ENCODE data around the gene PTPRS. TPM values are rescaled to one million over a fixed set of nuclear protein-coding genes. Genes with fewer than 3 reads are reported as not detected.

Gene PTPRS
- total RNA-seq, 1 donor from 2014 or later: 0.21 TPM

DNA sequence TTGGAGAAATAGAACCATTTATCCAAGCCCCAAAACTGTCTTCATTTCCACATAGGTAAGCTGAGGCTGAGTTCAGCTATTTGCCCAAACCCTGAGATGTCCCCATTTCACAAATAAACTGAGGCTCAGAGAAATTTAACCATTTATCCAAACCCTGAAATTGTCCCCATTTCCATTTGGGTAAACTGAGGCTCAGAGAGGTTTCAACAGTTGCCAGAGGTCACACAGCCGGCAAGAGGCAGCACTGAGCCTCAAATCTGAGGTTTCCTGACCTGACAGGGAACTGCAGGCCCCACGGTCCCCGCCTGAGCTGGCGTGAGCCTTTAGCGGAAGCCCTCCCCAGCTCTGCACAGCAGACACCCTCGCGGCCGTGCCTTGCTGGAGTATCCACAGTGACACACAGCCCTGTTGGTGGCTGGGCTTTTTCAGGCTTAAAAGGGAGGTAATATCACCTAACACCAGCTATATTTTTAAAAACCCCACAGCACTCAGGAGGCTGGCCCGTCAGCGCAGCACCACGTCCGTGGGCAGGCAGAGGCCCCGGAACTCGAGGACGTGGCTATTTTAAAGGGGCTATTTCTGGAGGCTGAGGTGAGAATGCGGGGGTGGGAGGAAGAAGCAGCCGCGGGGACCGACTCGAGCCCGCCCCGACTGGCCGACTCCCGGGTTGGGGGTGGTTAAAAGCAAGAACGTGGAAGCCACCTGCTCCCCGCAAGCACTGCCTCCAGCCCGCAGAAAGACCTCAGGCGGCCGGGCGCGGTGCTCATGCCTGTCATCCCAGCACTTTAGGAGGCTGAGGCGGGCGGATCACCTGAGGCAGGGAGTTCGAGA, 18.5 kb downstream of the PTPRS start:
- intact Hi-C loops (cut with micrococcal nuclease): no loop called here
- H3K4me3 Mint-ChIP-seq: no peak overlapping the region
- no peaks in the 10 kb centered on the region for H3K4me1 Mint-ChIP-seq (ENCODE audit: low read depth)
- H3K27me3 Mint-ChIP-seq (ENCODE audit: insufficient read depth): peaks cover 6% of the 10 kb centered on the region
- H3K36me3 Mint-ChIP-seq (ENCODE audit: low read depth): no peaks in the 10 kb centered on the region
- H3K27ac Mint-ChIP-seq: no peak overlapping the region
- H3K9me3 Mint-ChIP-seq: no peaks in the 10 kb centered on the region
- DNase-seq (ENCODE audit: low spot score): no peak

DNA sequence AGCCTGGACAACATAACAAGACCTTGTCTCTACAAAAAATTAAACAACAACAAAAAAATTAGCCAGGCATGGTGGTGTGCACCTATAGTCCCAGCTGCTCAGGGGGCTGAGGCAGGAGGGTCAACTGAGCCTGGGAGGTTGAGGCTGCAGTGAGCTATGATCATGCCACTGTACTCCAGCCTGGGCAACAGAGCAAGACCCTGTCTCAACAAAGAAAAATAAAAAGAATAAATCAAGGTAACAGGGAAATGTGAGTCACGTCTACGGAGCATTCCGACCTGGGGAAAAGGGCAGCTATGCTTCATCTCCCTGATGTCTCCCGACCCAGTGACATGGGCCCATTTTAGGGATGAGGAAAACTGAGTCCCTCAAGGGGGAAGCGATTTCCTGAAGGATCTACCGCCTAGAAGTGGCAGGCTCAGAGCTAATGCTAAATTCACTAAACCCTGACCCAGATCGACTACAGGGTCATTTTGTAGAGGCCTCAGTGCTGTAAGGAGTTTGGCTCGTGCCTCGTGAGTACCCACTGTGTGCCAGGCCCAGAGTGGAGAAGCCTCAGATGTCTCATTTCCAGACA, 19.5 kb downstream of the PTPRS start:
- H3K9me3 Mint-ChIP-seq: no peaks in the 10 kb centered on the region
- no peaks in the 10 kb centered on the region for H3K36me3 Mint-ChIP-seq (ENCODE audit: low read depth)
- no peaks in the 10 kb centered on the region for H3K4me1 Mint-ChIP-seq (ENCODE audit: low read depth)
- peaks cover 6% of the 10 kb centered on the region for H3K27me3 Mint-ChIP-seq (ENCODE audit: insufficient read depth)
- intact Hi-C loops (cut with micrococcal nuclease): no loop called here
- DNase-seq (ENCODE audit: low spot score): no peak
- no peak overlapping the region for H3K27ac Mint-ChIP-seq
- no peak overlapping the region for H3K4me3 Mint-ChIP-seq

DNA sequence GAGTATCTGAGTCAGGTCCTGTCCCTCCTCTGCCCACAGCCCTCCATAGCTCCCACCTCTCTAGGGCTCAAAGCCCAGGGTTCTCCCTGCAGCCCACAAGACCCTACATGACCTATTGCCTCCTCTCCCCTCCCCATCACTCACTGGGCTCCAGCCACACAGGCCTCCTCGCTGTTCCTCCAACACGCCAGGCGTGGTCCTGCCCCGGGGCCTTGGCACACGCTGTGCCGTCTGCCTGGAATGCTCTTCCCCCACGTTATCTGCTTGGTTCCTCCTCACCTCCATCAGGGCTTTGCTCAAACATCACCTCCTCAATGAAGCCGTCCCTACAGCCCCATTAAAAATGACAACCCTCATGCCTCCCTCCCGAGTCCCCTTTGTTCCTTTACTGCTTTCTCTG, 21.1 kb downstream of the PTPRS start:
- no peak overlapping the region for H3K27ac Mint-ChIP-seq
- DNase-seq (ENCODE audit: low spot score): no peak
- H3K4me3 Mint-ChIP-seq: no peak overlapping the region
- H3K36me3 Mint-ChIP-seq (ENCODE audit: low read depth): no peaks in the 10 kb centered on the region
- intact Hi-C loops (cut with micrococcal nuclease): no loop called here
- no peaks in the 10 kb centered on the region for H3K4me1 Mint-ChIP-seq (ENCODE audit: low read depth)
- H3K9me3 Mint-ChIP-seq: no peaks in the 10 kb centered on the region
- H3K27me3 Mint-ChIP-seq (ENCODE audit: insufficient read depth): peaks cover 6% of the 10 kb centered on the region

DNA sequence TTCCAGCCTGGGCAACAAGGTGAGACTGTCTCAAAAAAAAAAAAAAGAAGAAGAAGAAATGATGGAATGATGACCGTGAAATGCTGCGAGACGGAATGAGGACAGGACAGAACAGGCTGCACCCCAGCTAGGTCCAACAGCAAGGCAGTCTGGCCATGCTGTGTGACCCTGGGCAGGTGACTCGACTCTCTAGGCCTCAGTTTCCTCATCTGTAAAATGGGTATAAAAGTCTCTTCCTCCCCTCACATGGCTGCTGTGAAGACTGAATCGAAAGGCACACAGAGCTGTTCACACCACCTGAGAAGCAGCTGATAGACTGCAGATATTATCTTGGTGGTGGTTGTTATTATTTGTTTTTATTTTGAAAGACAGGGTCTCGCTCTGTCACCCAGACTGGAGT, 22.3 kb downstream of the PTPRS start:
- H3K9me3 Mint-ChIP-seq: no peaks in the 10 kb centered on the region
- no peak for DNase-seq (ENCODE audit: low spot score)
- H3K27me3 Mint-ChIP-seq (ENCODE audit: insufficient read depth): peaks cover 6% of the 10 kb centered on the region
- H3K4me3 Mint-ChIP-seq: no peak overlapping the region
- intact Hi-C loops (cut with micrococcal nuclease): no loop called here
- H3K27ac Mint-ChIP-seq: no peak overlapping the region
- H3K36me3 Mint-ChIP-seq (ENCODE audit: low read depth): no peaks in the 10 kb centered on the region
- H3K4me1 Mint-ChIP-seq (ENCODE audit: low read depth): no peaks in the 10 kb centered on the region

DNA sequence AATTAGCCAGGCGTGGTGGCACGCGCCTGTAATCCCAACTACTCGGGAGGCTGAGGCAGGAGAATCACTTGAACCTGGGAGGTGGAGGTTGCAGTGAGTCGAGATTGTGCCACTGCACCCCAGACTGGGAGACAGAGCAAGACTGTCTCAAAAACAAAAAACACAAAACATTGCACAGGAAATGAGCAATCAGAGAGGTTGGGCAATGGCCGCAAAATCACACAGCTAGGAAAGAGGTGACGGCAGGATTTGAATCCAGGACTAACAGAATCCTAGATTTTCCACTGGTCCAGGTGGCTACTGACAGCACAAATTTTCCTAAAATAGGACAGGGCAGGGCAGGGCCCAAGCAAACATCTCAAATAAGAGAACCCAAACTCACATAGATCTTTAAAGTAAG, 23.3 kb downstream of the PTPRS start:
- no peak overlapping the region for H3K4me3 Mint-ChIP-seq
- no peaks in the 10 kb centered on the region for H3K9me3 Mint-ChIP-seq
- no peaks in the 10 kb centered on the region for H3K4me1 Mint-ChIP-seq (ENCODE audit: low read depth)
- intact Hi-C loops (cut with micrococcal nuclease): no loop called here
- no peak overlapping the region for H3K27ac Mint-ChIP-seq
- no peak for DNase-seq (ENCODE audit: low spot score)
- H3K36me3 Mint-ChIP-seq (ENCODE audit: low read depth): no peaks in the 10 kb centered on the region
- peaks cover 3% of the 10 kb centered on the region for H3K27me3 Mint-ChIP-seq (ENCODE audit: insufficient read depth)

DNA sequence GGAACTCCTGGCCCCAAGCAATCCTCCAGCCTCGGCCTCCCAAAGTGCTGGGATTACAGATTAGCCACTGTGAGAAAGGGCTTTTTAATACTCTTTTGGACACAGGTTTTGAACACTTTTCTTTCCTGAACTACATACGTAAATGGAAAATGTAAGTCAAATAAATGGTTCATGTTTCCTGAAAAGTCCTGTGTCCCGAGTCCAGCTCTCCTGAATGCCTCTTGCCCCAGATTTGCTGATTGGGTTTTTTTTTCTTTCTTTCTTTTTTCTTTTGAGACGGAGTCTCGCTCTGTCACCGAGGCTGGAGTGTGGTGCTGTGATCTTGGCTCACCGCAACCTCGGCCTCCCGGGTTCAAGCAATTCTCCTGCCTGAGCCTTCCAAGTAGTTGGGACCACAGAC, 24.5 kb downstream of the PTPRS start:
- Mint-ChIP-seq H3K27me3 (ENCODE audit: insufficient read depth) (no peaks in the 10 kb centered on the region), H3K4me3 (no peak overlapping the region), H3K4me1 (ENCODE audit: low read depth) (no peaks in the 10 kb centered on the region), H3K27ac (no peak overlapping the region), H3K36me3 (ENCODE audit: low read depth) (no peaks in the 10 kb centered on the region), H3K9me3 (no peaks in the 10 kb centered on the region)
- intact Hi-C loops (cut with micrococcal nuclease): no loop called here
- DNase-seq (ENCODE audit: low spot score): no peak

DNA sequence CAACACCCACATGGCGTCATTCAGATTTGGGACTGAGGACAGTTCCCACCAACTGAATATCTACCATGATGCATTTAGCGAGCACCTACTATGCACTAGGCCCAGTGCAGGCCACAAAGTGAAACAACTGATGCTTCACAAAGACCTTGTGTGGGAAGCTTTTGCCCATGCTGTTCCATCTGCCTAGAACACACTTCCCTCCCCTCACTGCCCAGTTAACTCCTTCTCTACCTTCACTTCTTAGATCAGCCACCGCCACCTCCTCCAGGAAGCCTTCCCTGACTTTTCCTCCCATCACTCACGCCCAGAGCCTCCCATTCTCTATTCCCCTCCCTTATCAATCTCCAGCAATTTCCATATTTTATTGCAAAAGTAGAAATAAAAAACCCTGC, 25.7 kb downstream of the PTPRS start:
- no peaks in the 10 kb centered on the region for H3K27me3 Mint-ChIP-seq (ENCODE audit: insufficient read depth)
- no peak overlapping the region for H3K4me3 Mint-ChIP-seq
- H3K27ac Mint-ChIP-seq: no peak overlapping the region
- no peak for DNase-seq (ENCODE audit: low spot score)
- H3K36me3 Mint-ChIP-seq (ENCODE audit: low read depth): no peaks in the 10 kb centered on the region
- no peaks in the 10 kb centered on the region for H3K9me3 Mint-ChIP-seq
- intact Hi-C loops (cut with micrococcal nuclease): no loop called here
- H3K4me1 Mint-ChIP-seq (ENCODE audit: low read depth): no peaks in the 10 kb centered on the region

DNA sequence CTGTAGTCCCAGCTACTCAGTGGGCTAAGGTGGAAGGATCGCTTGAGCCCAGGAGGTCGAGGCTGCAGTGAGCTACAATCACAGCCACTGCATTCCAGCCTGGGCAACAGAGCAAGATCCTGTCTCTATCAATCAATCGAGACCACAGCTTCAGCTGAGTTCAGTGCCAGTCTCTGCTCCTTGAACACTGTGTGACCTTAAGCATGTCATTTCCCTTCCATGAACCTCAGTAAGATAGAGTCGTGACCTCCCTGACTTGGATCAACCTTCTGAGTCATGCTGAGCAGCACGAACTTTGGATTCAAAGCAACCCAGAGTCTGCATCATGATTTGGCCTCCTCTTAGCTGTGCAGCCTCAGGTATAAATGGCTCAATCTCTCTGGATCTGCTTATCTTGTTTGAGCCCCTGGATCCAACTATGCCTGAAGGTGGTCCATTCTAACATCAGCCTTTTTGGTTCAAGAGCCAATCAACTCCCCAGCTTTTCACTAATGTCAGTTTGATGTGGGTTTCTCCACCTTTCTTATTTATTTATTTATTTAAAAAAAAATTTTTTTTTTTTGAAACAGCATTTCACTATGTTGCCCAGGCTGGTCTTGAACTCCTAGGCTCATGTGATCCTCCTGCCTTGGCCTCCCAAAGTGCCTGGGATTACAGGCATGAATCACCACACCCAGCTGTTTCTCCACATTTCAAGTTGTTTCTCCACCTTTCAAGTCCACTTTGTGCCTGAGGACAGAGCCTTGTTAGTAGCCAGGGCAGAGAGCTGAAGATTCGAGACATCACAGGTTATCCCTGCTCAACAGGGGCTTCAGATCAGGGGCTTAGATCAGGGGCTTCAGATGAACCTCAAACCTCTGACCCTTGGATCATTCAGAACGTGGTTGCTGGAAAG, 26.4 kb downstream of the PTPRS start:
- Mint-ChIP-seq H3K27ac (no peak overlapping the region), H3K36me3 (ENCODE audit: low read depth) (no peaks in the 10 kb centered on the region), H3K4me1 (ENCODE audit: low read depth) (no peaks in the 10 kb centered on the region), H3K27me3 (ENCODE audit: insufficient read depth) (no peaks in the 10 kb centered on the region), H3K4me3 (no peak overlapping the region), H3K9me3 (no peaks in the 10 kb centered on the region)
- intact Hi-C loops (cut with micrococcal nuclease): no loop called here
- no peak for DNase-seq (ENCODE audit: low spot score)

DNA sequence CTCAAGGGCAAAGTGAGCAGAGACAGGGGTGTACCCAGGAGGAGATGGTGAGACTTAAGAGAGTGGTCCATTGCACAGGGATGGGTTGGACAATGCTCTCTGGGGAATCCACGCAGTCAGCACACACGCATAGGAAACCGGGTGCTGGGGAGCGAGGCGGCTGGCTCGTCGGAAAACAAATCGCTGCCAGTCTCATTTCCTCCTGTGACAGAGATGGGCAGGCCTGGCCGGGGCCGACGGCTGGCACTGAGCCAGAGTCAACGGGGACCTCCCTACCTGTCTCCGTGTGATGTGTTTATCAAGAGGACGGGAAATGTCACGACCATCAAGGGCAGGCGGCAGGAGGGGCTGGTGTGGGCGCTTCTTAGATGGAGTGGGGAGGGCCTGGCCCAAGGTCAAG, 27.3 kb downstream of the PTPRS start:
- no peak overlapping the region for H3K27ac Mint-ChIP-seq
- H3K9me3 Mint-ChIP-seq: no peaks in the 10 kb centered on the region
- no peak overlapping the region for H3K4me3 Mint-ChIP-seq
- H3K27me3 Mint-ChIP-seq (ENCODE audit: insufficient read depth): no peaks in the 10 kb centered on the region
- H3K36me3 Mint-ChIP-seq (ENCODE audit: low read depth): no peaks in the 10 kb centered on the region
- intact Hi-C loops (cut with micrococcal nuclease): no loop called here
- DNase-seq (ENCODE audit: low spot score): no peak
- H3K4me1 Mint-ChIP-seq (ENCODE audit: low read depth): no peaks in the 10 kb centered on the region

DNA sequence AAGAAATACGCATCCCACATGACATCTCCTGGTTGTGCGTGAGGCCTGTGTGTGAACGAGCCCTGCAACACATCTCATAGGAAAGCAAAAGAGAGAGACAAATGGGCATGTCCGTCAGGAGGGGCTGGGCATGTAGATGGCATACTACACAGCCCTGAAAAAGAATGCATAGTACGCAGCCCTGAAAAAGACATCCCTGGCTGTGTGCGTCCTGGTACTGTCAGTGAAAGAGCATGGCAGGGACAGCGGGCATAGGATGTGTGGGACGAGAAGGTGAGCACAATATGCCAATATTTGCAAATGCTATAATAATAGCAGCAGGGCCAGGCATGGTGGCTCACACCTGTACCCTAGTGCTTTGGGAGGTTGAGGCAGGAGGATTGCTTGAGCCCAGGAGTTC, 28.6 kb downstream of the PTPRS start:
- H3K4me3 Mint-ChIP-seq: no peak overlapping the region
- H3K9me3 Mint-ChIP-seq: no peaks in the 10 kb centered on the region
- intact Hi-C loops (cut with micrococcal nuclease): no loop called here

DNA sequence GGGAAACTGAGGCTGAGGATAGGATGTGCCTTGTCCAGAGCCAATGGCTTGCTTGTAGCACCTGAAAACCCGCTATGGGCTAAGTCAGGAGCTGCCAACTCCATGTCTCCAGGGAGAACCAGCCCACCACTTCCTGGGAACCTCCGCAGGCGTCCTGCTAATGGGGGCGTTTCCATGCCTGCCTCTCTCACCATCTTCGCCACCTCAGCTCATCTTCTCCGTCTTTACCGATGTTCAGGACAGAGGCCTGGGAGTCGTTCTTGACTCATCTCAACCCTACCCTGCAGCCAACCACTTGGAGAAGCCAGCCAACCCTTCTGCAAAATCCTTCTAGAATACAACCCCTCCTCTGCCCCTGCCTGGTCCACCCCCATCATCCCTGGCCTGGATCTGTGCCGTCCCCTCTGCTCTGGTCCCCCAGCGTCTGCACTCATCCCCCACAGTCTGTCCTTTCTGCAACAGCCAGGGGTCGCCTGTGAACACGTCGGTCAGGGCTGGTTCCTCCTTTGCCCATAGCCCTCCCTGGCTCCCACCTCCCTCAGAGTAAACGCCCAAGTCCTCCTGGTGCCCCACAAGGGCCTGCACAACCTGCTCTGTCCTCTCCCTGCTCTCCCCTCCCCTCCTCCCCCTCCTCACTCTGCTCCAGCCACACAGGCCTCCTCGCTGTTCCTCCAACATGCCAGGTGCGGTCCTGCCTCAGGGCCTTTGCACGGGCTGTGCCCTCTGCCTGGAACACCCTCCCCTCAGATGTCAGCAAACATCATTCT, 31.0 kb downstream of the PTPRS start:
- no peak overlapping the region for H3K4me3 Mint-ChIP-seq
- intact Hi-C loops (cut with micrococcal nuclease): no loop called here
- no peaks in the 10 kb centered on the region for H3K36me3 Mint-ChIP-seq (ENCODE audit: low read depth)
- no peaks in the 10 kb centered on the region for H3K9me3 Mint-ChIP-seq
- no peak for DNase-seq (ENCODE audit: low spot score)
- no peak overlapping the region for H3K27ac Mint-ChIP-seq
- H3K27me3 Mint-ChIP-seq (ENCODE audit: insufficient read depth): peaks cover 2% of the 10 kb centered on the region
- no peaks in the 10 kb centered on the region for H3K4me1 Mint-ChIP-seq (ENCODE audit: low read depth)

More for the DNA sequence above, 28.6 kb downstream of the PTPRS start:
- Mint-ChIP-seq H3K27me3 (ENCODE audit: insufficient read depth) (peaks cover 2% of the 10 kb centered on the region), H3K27ac (no peak overlapping the region), H3K36me3 (ENCODE audit: low read depth) (no peaks in the 10 kb centered on the region), H3K4me1 (ENCODE audit: low read depth) (no peaks in the 10 kb centered on the region)
- DNase-seq (ENCODE audit: low spot score): no peak

DNA sequence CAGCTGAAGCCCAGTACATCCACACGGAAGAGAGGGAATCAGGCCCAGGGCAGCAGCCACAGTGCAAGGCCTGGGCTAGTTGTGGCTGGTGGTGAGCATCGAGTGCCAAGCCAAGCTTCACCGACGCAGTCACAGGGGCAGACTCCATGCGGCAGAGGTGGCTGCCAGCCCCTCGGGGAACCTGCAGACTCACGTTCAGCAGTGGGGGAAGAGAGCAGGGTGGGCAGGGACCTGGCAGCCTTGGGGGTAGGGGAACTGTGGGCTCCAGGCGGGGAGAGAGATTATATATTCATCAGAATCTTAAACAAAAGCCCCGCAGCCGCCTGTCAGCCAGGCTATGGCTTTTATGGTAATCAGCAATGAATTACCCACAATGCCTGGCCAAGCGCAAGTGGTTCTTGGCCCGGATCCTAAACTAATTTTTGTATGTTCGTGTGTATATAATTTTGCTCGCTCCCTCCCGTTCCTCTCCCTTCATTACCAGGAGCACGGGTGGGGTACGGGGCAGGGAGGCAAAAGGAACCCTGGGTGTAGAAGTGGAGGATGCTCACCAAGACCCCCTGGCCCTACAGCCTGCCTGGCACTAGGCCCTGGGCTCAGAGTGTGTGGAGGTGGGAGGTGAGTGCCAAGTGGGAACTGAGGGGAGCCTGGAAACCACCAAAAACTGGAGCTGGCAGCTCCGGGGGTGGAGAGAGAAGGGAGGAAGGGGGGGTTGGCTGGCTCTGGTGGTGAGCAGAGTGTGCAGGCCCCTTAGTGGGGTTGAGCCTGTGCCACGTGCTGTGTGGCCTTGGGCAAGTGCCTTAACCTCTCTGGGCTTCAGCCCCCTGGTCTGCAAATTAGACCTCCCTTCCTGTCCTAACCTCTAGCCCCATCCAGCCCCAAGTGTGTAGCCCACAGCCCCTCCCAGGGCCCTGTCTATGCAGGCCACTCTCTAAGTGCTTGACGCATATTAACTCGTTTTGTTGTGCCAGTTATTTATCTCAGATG, 31.9 kb downstream of the PTPRS start:
- Mint-ChIP-seq H3K4me3 (no peak overlapping the region), H3K4me1 (ENCODE audit: low read depth) (no peaks in the 10 kb centered on the region), H3K27me3 (ENCODE audit: insufficient read depth) (peaks cover 2% of the 10 kb centered on the region), H3K9me3 (no peaks in the 10 kb centered on the region), H3K36me3 (ENCODE audit: low read depth) (no peaks in the 10 kb centered on the region), H3K27ac (no peak overlapping the region)
- DNase-seq (ENCODE audit: low spot score): no peak
- intact Hi-C loops (cut with micrococcal nuclease): no loop called here
